ENCODE data around the gene SYNM. TPM values are rescaled to one million over a fixed set of nuclear protein-coding genes. Genes with fewer than 3 reads are reported as not detected.

Gene SYNM
- total RNA-seq, 1 donor from 2014 or later = 1.4 TPM

GRCh38 chr15:99096173-99096893 is 8.5 kb upstream of the SYNM start:
- Mint-ChIP-seq H3K4me1 (peaks cover 10% of the 10 kb centered on the region), H3K27ac (no peak overlapping the region), H3K27me3 (ENCODE audit: low read depth) (peaks cover 35% of the 10 kb centered on the region), H3K36me3 (no peaks in the 10 kb centered on the region), H3K9me3 (no peaks in the 10 kb centered on the region), H3K4me3 (no peak overlapping the region)
- TF ChIP-seq CTCF (IDR thresholded peaks at IDR 0.05; ENCODE audit: unreplicated experiment) = no peak
- no peak for DNase-seq (ENCODE audit: low spot score in 2 of 2, unreplicated experiment in 2 of 2)

- Mint-ChIP-seq H3K27ac (no peak overlapping the region), H3K9me3 (no peaks in the 10 kb centered on the region), H3K4me3 (no peak overlapping the region), H3K36me3 (no peaks in the 10 kb centered on the region), H3K27me3 (ENCODE audit: low read depth) (peaks cover 41% of the 10 kb centered on the region), H3K4me1 (peaks cover 7% of the 10 kb centered on the region)
- TF ChIP-seq CTCF (IDR thresholded peaks at IDR 0.05; ENCODE audit: unreplicated experiment) = no peak
- no peak for DNase-seq (ENCODE audit: low spot score in 2 of 2, unreplicated experiment in 2 of 2)
Measured at GRCh38 chr15:99096894-99097426, 7.9 kb upstream of the SYNM start.

- no peak for TF ChIP-seq CTCF (IDR thresholded peaks at IDR 0.05; ENCODE audit: unreplicated experiment)
- H3K36me3 Mint-ChIP-seq = no peaks in the 10 kb centered on the region
- H3K4me3 Mint-ChIP-seq = no peak overlapping the region
- peaks cover 48% of the 10 kb centered on the region for H3K27me3 Mint-ChIP-seq (ENCODE audit: low read depth)
- no peak for DNase-seq (ENCODE audit: low spot score in 2 of 2, unreplicated experiment in 2 of 2)
- H3K27ac Mint-ChIP-seq = no peak overlapping the region
- H3K4me1 Mint-ChIP-seq = peaks cover 2% of the 10 kb centered on the region
- H3K9me3 Mint-ChIP-seq = no peaks in the 10 kb centered on the region
Measured at GRCh38 chr15:99097441-99098410, 7.2 kb upstream of the SYNM start.

- Mint-ChIP-seq H3K9me3 (no peaks in the 10 kb centered on the region), H3K36me3 (no peaks in the 10 kb centered on the region), H3K27ac (no peak overlapping the region), H3K4me3 (no peak overlapping the region), H3K27me3 (ENCODE audit: low read depth) (peaks cover 55% of the 10 kb centered on the region), H3K4me1 (peaks cover 2% of the 10 kb centered on the region)
- no peak for TF ChIP-seq CTCF (IDR thresholded peaks at IDR 0.05; ENCODE audit: unreplicated experiment)
- no peak for DNase-seq (ENCODE audit: low spot score in 2 of 2, unreplicated experiment in 2 of 2)
Measured at GRCh38 chr15:99098426-99098825, 6.5 kb upstream of the SYNM start.

GRCh38 chr15:99098991-99099390 is 5.9 kb upstream of the SYNM start:
- no peak for DNase-seq (ENCODE audit: low spot score in 2 of 2, unreplicated experiment in 2 of 2)
- Mint-ChIP-seq H3K27ac (no peak overlapping the region), H3K4me3 (no peak overlapping the region), H3K36me3 (no peaks in the 10 kb centered on the region), H3K9me3 (no peaks in the 10 kb centered on the region), H3K27me3 (ENCODE audit: low read depth) (peaks cover 58% of the 10 kb centered on the region), H3K4me1 (peaks cover 2% of the 10 kb centered on the region)
- no peak for TF ChIP-seq CTCF (IDR thresholded peaks at IDR 0.05; ENCODE audit: unreplicated experiment)
